ENCODE results near the gene FCRL5. TPM values are rescaled to one million over a fixed set of nuclear protein-coding genes. Genes with fewer than 3 reads are reported as not detected.

Gene FCRL5
- total RNA-seq, 4 donors from 2014 or later: 0.21 to 0.30 TPM; not detected in 2

DNA sequence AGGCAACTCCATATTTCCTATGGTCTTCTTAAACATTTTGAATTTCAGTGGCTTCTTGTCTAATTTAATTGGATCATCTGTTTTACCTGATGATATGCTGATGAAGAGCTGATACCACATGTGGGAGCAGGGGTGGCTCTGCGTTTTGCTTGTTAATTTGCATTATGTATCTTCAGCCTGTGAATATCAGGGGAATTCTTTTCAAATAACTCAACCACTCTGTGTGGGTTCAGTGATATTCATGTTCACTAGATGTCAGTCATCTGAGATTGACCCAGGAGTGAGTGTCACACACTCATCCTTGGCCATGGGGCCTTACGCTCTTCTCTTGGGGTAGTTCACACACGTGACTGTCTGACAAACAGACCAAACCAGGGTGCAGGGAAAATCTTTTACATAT lies 83.0 kb downstream of the FCRL5 start:
- Histone ChIP-seq H3K9me3 (no peaks in the 10 kb centered on the region), H3K4me1 (no peaks in the 10 kb centered on the region), H3K27ac (no peak overlapping the region), H3K4me3 (no peak overlapping the region), H3K36me3 (no peaks in the 10 kb centered on the region), H3K27me3 (no peaks in the 10 kb centered on the region)
- no peak for TF ChIP-seq POLR2A (IDR thresholded peaks at IDR 0.05)
- no peak for TF ChIP-seq EP300 (IDR thresholded peaks at IDR 0.05)
- TF ChIP-seq, protein P1, sequence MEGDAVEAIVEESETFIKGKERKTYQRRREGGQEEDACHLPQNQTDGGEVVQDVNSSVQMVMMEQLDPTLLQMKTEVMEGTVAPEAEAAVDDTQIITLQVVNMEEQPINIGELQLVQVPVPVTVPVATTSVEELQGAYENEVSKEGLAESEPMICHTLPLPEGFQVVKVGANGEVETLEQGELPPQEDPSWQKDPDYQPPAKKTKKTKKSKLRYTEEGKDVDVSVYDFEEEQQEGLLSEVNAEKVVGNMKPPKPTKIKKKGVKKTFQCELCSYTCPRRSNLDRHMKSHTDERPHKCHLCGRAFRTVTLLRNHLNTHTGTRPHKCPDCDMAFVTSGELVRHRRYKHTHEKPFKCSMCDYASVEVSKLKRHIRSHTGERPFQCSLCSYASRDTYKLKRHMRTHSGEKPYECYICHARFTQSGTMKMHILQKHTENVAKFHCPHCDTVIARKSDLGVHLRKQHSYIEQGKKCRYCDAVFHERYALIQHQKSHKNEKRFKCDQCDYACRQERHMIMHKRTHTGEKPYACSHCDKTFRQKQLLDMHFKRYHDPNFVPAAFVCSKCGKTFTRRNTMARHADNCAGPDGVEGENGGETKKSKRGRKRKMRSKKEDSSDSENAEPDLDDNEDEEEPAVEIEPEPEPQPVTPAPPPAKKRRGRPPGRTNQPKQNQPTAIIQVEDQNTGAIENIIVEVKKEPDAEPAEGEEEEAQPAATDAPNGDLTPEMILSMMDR (IDR thresholded peaks at IDR 0.05): no peak
- no peak for DNase-seq (ENCODE audit: low spot score in 2 of 2)
- 80 to 85% methylated on average over 3 of the region's 3 CpGs for WGBS, 2 donors

DNA sequence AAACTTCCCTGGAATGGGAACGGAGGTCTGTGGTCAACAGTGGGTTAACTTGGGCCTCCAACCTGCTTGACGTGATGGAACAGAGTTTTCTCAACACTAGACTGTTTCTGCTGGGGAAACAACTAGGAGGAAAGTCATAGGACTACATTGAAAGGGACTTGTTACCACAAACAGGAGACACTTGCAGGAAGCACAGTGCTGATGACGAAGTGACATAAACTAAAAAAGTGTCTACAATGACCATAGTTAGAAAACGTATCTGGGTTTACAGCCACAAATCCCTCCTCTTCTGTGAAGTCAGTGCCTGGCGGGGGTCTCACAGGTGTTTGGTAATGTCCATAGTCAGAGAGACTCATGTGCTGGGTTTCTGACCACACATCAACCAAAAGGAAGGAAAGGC lies 86.3 kb downstream of the FCRL5 start:
- Histone ChIP-seq H3K27me3 (no peaks in the 10 kb centered on the region), H3K36me3 (no peaks in the 10 kb centered on the region), H3K27ac (no peak overlapping the region), H3K4me1 (no peaks in the 10 kb centered on the region), H3K9me3 (no peaks in the 10 kb centered on the region), H3K4me3 (no peak overlapping the region)
- DNase-seq (ENCODE audit: low spot score in 2 of 2): no peak
- WGBS, 2 donors: 71 to 74% methylated on average over 5 of the region's 5 CpGs
- TF ChIP-seq POLR2A (IDR thresholded peaks at IDR 0.05) (no peak), EP300 (IDR thresholded peaks at IDR 0.05) (no peak)
- TF ChIP-seq, protein P1 (IDR thresholded peaks at IDR 0.05): no peak

Other genes with a start within 250 kb of the FCRL5 start
- not detected for gene FCRL4, start 45.6 kb upstream of the FCRL5 start, total RNA-seq
- gene FCRL3, start 148.3 kb upstream of the FCRL5 start, total RNA-seq: under 1 TPM in 1 of 4 donors, not detected in 3; 0.63 TPM
- under 1 TPM in 1 of 4 donors, not detected in 3; 0.21 TPM for gene FCRL2, start 224.6 kb upstream of the FCRL5 start, total RNA-seq